DMS114 treated with DMSO at 0.1 percent for 48 hours (cell line): ENCODE results near the gene INPP4B.
"Not testable (repeated sequence)": the region's sequence is repeated elsewhere in the genome, so short reads cannot be mapped to it uniquely, and the experiment has no call there.

Experiments
- DNase-seq: peaks from one replicate; lab custom pipeline; 2025; ENCODE audit not compliant: unreplicated experiment; lab: John Stamatoyannopoulos, UW

The INPP4B gene

GRCh38 chr4:142416711-142417275, 429.3 kb downstream of the INPP4B start:
- no peak for DNase-seq

- no peak for DNase-seq
Measured at GRCh38 chr4:142416121-142416520, 430.0 kb downstream of the INPP4B start.

GRCh38 chr4:142414366-142414990, 431.6 kb downstream of the INPP4B start:
- DNase-seq: no peak

GRCh38 chr4:142413485-142413884, 432.6 kb downstream of the INPP4B start:
- no peak for DNase-seq

GRCh38 chr4:142411993-142412392, 434.1 kb downstream of the INPP4B start:
- no peak for DNase-seq

- DNase-seq: no peak
Measured at GRCh38 chr4:142408003-142408441, 438.1 kb downstream of the INPP4B start.

- DNase-seq: no peak
Measured at GRCh38 chr4:142407596-142407995, 438.5 kb downstream of the INPP4B start.

- no peak for DNase-seq
Measured at GRCh38 chr4:142406917-142407501, 439.1 kb downstream of the INPP4B start.

- no peak for DNase-seq
Measured at GRCh38 chr4:142406499-142406835, 439.6 kb downstream of the INPP4B start.

- no peak for DNase-seq
Measured at GRCh38 chr4:142405695-142406498, 440.2 kb downstream of the INPP4B start.

- DNase-seq: no peak
Measured at GRCh38 chr4:142405021-142405694, 440.9 kb downstream of the INPP4B start.

- no peak for DNase-seq
Measured at GRCh38 chr4:142404191-142404611, 441.9 kb downstream of the INPP4B start.

GRCh38 chr4:142402900-142403299, 443.2 kb downstream of the INPP4B start:
- no peak for DNase-seq

GRCh38 chr4:142402156-142402555, 443.9 kb downstream of the INPP4B start:
- no peak for DNase-seq

- not testable (repeated sequence) for DNase-seq
Measured at GRCh38 chr4:142397364-142397991, 448.6 kb downstream of the INPP4B start.

GRCh38 chr4:142396279-142396678, 449.8 kb downstream of the INPP4B start:
- no peak for DNase-seq

- DNase-seq: no peak
Measured at GRCh38 chr4:142393127-142393526, 453.0 kb downstream of the INPP4B start.

GRCh38 chr4:142386856-142387255, 459.2 kb downstream of the INPP4B start:
- DNase-seq: no peak

GRCh38 chr4:142386449-142386848, 459.7 kb downstream of the INPP4B start:
- no peak for DNase-seq

- no peak for DNase-seq
Measured at GRCh38 chr4:142383800-142384470, 462.2 kb downstream of the INPP4B start.
